Measurements from ENCODE around the gene PHACTR2.
"Not testable (repeated sequence)": the region's sequence is repeated elsewhere in the genome, so short reads cannot be mapped to it uniquely, and the experiment has no call there.

Gene PHACTR2

GRCh38 chr6:143698759-143699429 lies 21.1 kb downstream of the PHACTR2 start:
- DNase-seq (ENCODE audit: low read depth), result no peak

DNA sequence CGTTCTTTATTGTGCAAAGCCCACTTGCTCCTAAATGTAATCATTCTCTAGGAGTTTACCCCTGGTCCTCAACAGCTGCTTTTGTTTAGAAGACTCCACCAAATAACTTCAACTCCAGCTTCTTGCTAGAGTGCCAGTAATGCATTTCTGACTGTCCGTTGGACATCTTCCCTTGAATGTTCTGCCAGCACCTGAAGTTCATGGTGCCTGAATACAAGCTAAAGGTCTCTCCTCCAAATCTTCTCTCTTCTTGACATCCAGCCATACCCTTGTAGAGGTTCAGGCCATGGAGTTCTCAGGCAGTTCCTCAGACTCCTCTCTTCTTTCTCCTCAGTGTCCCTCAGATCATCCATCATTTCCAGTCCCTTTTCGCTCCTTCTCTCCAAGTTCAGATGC lies 21.7 kb downstream of the PHACTR2 start:
- no peak for DNase-seq (ENCODE audit: low read depth)

GRCh38 chr6:143700684-143701348 lies 23.1 kb downstream of the PHACTR2 start:
- DNase-seq (ENCODE audit: low read depth), result no peak

DNA sequence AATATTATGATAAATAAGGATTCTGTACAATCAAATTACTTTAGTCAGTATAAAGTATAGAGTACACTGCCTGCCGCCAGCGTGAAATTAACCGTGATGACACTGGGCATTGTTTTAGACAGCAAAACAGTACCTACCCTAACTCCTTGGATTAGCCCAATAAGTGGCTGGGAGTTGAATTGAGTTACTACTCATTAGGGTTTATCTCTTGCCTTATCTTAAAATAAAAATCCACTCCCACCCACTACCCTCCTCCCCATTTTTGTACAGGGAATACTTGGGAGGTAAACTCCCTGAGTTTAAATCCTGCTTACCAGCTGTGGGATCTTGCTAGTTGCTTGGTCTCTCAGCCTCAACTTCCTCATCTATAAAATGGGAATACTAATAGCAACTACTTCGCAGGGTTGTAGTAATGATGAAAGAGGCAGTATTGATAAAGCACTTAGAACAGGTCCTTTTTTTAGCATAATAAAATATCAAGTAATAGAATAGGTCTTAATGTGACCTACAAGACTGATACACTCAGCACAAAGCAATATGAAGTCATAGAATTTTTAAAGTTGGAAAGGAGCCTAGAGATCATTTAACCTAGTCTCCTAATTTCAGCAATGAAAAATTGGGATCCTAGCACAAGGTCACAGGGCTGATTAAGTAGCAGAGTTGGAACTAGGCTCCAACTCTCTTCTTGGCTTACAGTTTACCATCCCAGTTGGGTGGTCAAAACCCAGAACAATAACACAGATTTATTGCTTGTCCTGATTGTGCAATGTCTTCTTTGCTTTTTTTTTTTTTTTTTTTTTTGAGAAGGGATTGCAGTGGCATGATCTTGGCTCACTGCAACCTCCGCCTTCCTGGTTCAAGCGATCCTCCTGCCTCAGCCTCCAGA lies 23.8 kb downstream of the PHACTR2 start:
- no peak for DNase-seq (ENCODE audit: low read depth)

- DNase-seq (ENCODE audit: low read depth), result no peak
Measured at GRCh38 chr6:143705569-143705968, 27.8 kb downstream of the PHACTR2 start.

GRCh38 chr6:143707697-143708096 lies 29.9 kb downstream of the PHACTR2 start:
- DNase-seq (ENCODE audit: low read depth), result no peak

DNA sequence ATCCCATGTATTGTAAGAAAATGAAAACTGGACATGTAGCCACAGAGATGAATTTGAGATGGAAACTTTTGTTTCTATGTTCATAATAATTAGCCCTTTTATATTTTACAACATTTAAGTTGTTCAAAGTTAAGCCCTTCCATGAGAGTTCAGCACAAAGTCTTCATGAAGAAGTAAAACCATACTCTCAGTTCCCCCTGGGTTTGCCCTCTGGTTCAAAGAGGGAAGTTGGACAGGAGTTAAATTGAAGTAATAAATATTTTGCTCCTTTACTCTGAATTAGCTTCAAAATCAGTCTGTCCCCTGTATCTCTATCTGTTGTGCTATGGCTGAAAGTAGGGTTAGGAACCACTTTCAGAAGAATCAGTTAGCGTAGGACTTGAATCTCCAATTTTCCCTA lies 31.1 kb downstream of the PHACTR2 start:
- no peak for DNase-seq (ENCODE audit: low read depth)

GRCh38 chr6:143711714-143712113 lies 33.9 kb downstream of the PHACTR2 start:
- DNase-seq (ENCODE audit: low read depth), result no peak

GRCh38 chr6:143718472-143718871 lies 40.7 kb downstream of the PHACTR2 start:
- DNase-seq (ENCODE audit: low read depth), result no peak

GRCh38 chr6:143721642-143722041 lies 43.9 kb downstream of the PHACTR2 start:
- no peak for DNase-seq (ENCODE audit: low read depth)

GRCh38 chr6:143724876-143725275 lies 47.1 kb downstream of the PHACTR2 start:
- no peak for DNase-seq (ENCODE audit: low read depth)

DNA sequence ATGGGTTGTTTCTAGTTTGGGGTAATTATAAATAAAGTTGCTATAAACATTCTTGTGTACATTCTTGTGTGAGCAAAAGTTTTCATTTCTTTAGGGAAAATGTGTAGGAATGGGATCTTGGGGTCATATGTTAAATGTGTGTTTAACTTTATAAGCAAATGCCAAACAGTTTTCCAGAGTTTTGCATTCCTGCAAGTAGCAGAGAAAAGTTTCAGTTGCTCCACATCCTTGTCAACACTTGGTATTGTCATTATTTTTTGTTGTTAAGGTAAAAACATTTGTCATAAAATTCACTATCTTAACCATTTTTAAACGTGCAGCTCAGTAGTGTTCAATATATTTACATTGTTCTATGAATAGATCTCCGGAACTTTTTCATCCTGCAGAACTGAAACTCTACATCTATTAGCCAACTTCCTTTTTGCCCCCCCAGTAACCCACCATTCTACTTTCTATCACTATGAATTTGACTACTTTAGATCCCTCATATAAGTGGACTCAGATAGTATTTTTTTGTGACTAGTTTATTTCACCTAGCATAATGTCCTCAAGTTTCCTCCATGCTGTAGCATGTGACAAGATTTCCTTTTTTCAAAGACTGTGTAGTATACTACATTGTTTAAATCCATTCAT lies 48.4 kb downstream of the PHACTR2 start:
- no peak for DNase-seq (ENCODE audit: low read depth)

- DNase-seq (ENCODE audit: low read depth), result no peak
Measured at GRCh38 chr6:143727035-143727434, 49.3 kb downstream of the PHACTR2 start.

DNA sequence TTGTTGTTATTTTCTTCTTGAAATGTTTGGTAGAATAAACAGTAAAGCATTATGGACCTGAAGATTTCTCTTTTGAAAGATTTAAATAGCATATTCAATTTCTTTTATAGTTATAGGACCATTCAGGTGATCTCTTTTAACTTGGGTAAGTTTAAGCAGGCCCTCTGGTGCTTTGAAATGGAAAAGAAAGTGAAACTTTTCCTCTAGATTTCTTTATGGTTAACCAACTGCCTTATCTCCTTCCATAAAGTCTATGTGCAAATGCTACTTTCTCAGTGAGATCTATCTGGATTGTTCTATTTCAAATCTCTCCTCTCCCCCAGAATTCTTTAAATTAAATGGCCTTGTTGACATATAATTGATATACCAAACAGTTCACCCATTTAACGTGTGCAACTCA lies 54.0 kb downstream of the PHACTR2 start:
- DNase-seq (ENCODE audit: low read depth), result no peak

DNA sequence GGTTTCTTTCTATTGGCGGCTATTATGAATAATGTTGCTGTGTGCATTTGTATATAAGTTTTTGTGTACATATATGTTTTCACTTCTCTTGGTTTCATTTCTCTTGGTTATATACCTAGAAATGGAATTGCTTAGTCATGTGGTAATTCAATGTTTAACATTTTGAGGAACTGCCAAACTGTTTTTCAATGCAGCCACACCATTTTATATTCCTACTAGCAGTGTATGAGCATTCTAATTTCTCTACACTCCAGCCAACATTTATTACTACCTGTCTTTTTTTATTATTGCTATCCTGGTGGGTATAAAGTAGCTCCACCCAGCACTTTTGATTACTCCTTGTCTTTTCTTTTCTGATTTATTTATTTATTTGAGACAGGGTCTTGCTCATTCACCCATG lies 54.8 kb downstream of the PHACTR2 start:
- no peak for DNase-seq (ENCODE audit: low read depth)

GRCh38 chr6:143733510-143733909 lies 55.7 kb downstream of the PHACTR2 start:
- DNase-seq (ENCODE audit: low read depth), result no peak

DNA sequence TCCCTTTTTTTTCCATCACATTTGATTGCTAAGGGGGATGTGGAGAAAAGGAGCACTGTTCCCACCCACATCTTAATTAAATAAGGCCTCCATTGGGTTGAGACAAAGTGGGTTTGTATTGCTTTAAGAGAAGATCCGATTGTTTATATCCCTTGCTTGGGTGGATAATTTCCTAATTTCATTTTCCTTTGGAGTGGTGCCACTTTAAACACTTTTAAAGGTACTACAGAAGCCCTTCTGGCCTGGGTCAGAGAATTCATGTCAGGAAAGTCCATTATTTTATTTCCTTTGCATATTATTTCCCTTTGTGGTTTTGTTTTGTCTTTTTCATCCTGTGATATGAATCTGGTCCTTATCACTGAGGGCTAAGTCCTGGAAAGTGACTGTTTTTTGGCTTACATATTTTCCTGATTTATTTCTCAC lies 56.9 kb downstream of the PHACTR2 start:
- DNase-seq (ENCODE audit: low read depth), result no peak

GRCh38 chr6:143738072-143738690 lies 60.4 kb downstream of the PHACTR2 start:
- not testable (repeated sequence) for DNase-seq (ENCODE audit: low read depth)

GRCh38 chr6:143739341-143739851 lies 61.6 kb downstream of the PHACTR2 start:
- DNase-seq (ENCODE audit: low read depth), result no peak

- no peak for DNase-seq (ENCODE audit: low read depth)
Measured at GRCh38 chr6:143740213-143740612, 62.4 kb downstream of the PHACTR2 start.

GRCh38 chr6:143741480-143741879 lies 63.7 kb downstream of the PHACTR2 start:
- no peak for DNase-seq (ENCODE audit: low read depth)
